Panc1 (cell line): ENCODE data around the gene PRKCZ. TPM values are rescaled to one million over a fixed set of nuclear protein-coding genes. Genes with fewer than 3 reads are reported as not detected.

Experiments used
- ATAC-seq: fragments of 200-7000 bp; cut with Tn5 transposase; 2 replicates; pipeline ENCODE4 v1.9.1; 2020; ENCODE audit warnings: mild to moderate bottlenecking, moderate library complexity
- BruUV-seq: library from RNA; stranded (reverse); fragments of 400-500 nt; replicated peaks from 2 replicates; lab custom pipeline; 2021; lab: Mats Ljungman, UMichigan
- CTCF ChIA-PET: fragments of 300-600 bp; sonication (Branson Sonifier 250); formaldehyde crosslinking; loops from one replicate; lab custom pipeline; 2022; ENCODE audit warnings: antibody characterized with exemption; lab: Charles Lee
- POLR2A ChIA-PET: fragments of 300-600 bp; sonication (Branson Sonifier 250); formaldehyde crosslinking; loops from one replicate; lab custom pipeline; 2022; ENCODE audit warnings: antibody characterized with exemption; lab: Charles Lee
- DNase-seq: peaks from one replicate; pipeline ENCODE4 v3.0.0-alpha.2; 2010; ENCODE audit warnings: low read depth, low spot score
- H3K27ac ChIP-seq: 2 replicates; pipeline ENCODE4 v1.5.1; 2011; ENCODE audit warnings: mild to moderate bottlenecking, low read length, inconsistent platforms
- H3K27me3 ChIP-seq: fragments of 200-500 bp; sonication (Bioruptor generic); 2 replicates; pipeline ENCODE4 v1.6.0; 2014; ENCODE audit warnings: low read length, inconsistent platforms; ENCODE audit not compliant: control insufficient read depth, insufficient read depth
- H3K36me3 ChIP-seq: fragments of 200-500 bp; sonication (Bioruptor generic); 2 replicates; pipeline ENCODE4 v1.5.1; 2014; ENCODE audit warnings: inconsistent platforms, mild to moderate bottlenecking, low read length, moderate library complexity; ENCODE audit not compliant: control insufficient read depth, insufficient read depth
- H3K4me1 ChIP-seq: 2 replicates; pipeline ENCODE4 v1.5.1; 2011; ENCODE audit warnings: inconsistent platforms, mild to moderate bottlenecking, low read length, moderate library complexity; ENCODE audit not compliant: control insufficient read depth, insufficient read depth
- H3K4me3 ChIP-seq, 2 experiments: 2 replicates each; pipeline ENCODE4 v1.5.1; 2011 to 2012; ENCODE audit warnings: low read depth in 2 of 2, low read length in 2 of 2, mild to moderate bottlenecking in 2 of 2, inconsistent platforms in 1 of 2, moderate library complexity in 1 of 2
- H3K9me3 ChIP-seq: fragments of 200-500 bp; sonication (Bioruptor generic); 2 replicates; pipeline ENCODE4 v1.5.1; 2014; ENCODE audit warnings: low read depth, mild to moderate bottlenecking, inconsistent platforms, low read length, moderate library complexity; ENCODE audit not compliant: control insufficient read depth, insufficient read depth
- CTCF ChIP-seq: fragments of 450-650 bp; IDR thresholded peaks from 2 replicates; pipeline ENCODE4 v1.5.1; 2017; ENCODE audit warnings: mild to moderate bottlenecking
- POLR2AphosphoS5 ChIP-seq: IDR thresholded peaks from 2 replicates; pipeline ENCODE4 v1.6.1; 2012; ENCODE audit warnings: mild to moderate bottlenecking, low read depth, low read length, moderate library complexity
- REST ChIP-seq, 2 experiments: IDR thresholded peaks; 2 replicates each; pipeline ENCODE4 v1.6.1; 2011 to 2012; ENCODE audit warnings: low read depth in 2 of 2, control low read depth in 1 of 2, low read length in 1 of 2, mild to moderate bottlenecking in 1 of 2, moderate library complexity in 1 of 2; ENCODE audit not compliant: insufficient read depth in 1 of 2
- SIN3A ChIP-seq: IDR thresholded peaks from 2 replicates; pipeline ENCODE4 v1.6.1; 2012; ENCODE audit warnings: low read depth, mild to moderate bottlenecking, low read length, moderate library complexity, borderline replicate concordance; ENCODE audit not compliant: insufficient read depth
- TCF7L2 ChIP-seq: IDR thresholded peaks from 2 replicates; pipeline ENCODE4 v1.6.1; 2011; ENCODE audit warnings: mild to moderate bottlenecking, low read depth, low read length, inconsistent platforms
- in situ Hi-C: cut with HindIII; loops from 2 replicates; pipeline ENCODE4 v1.10.0; 2016; ENCODE audit warnings: low sequenced_read_pairs, low pct_unique_long_range_greater_than_20kb
- intact Hi-C: fragments of 100-400 bp; cut with micrococcal nuclease; formaldehyde crosslinking; loops from one replicate; pipeline ENCODE4 v1.10.0; 2022; ENCODE audit not compliant: unreplicated experiment
- total RNA-seq: library from RNA; stranded (reverse); gene quantifications from one replicate; pipeline ENCODE4 v1.2.1, GENCODE V29; 2021; ENCODE audit not compliant: unreplicated experiment

PRKCZ gene
- total RNA-seq, 1 experiment from 2014 or later, result 26.7 TPM

- CTCF ChIA-PET, result no interaction called here
- peaks cover 2% of the 10 kb centered on the region; the same call in 1 of the 2 replicates for H3K27me3 ChIP-seq
- no peaks in the 10 kb centered on the region for H3K4me1 ChIP-seq
- no peak overlapping the region for H3K4me3 ChIP-seq
- no peaks in the 10 kb centered on the region for H3K9me3 ChIP-seq
- intact Hi-C loops, result no loop called here
- ATAC-seq, result no peak
- TF ChIP-seq CTCF (no peak), REST (IDR thresholded peaks at IDR 0.05; ENCODE audit: insufficient read depth in 1 of 2, low read depth in 2 of 2, low read length in 1 of 2) (no peak), POLR2AphosphoS5 (no peak), TCF7L2 (no peak), SIN3A (no peak)
- H3K27ac ChIP-seq, result no peak overlapping the region
- no peak for DNase-seq
- in situ Hi-C loops, result no loop called here
- POLR2A ChIA-PET, result no interaction called here
- no peaks in the 10 kb centered on the region for H3K36me3 ChIP-seq
- BruUV-seq, result no TSS peak
These were observed 35.2 kb upstream of the PRKCZ start for GRCh38 chr1:2014741-2015735.

- no peak for DNase-seq
- H3K36me3 ChIP-seq, result no peaks in the 10 kb centered on the region
- no peak overlapping the region for H3K27ac ChIP-seq
- H3K4me1 ChIP-seq, result no peaks in the 10 kb centered on the region
- POLR2A ChIA-PET, result no interaction called here
- no TSS peak for BruUV-seq
- CTCF ChIA-PET, result interaction anchor here (0.5 kb wide), 1 partner anchor 15 kb away, joined by 3 read pairs; no protein-coding TSS in a partner anchor
- no peak for ATAC-seq
- intact Hi-C loops, result no loop called here
- no peaks in the 10 kb centered on the region for H3K9me3 ChIP-seq
- H3K4me3 ChIP-seq, result no peak overlapping the region
- no peak for TF ChIP-seq CTCF
- in situ Hi-C loops, result no loop called here
- H3K27me3 ChIP-seq, result peaks cover 2% of the 10 kb centered on the region; the same call in 1 of the 2 replicates
These were observed 34.1 kb upstream of the PRKCZ start for GRCh38 chr1:2016123-2016522.
